ENCODE results near the gene CHMP4B.

DNA sequence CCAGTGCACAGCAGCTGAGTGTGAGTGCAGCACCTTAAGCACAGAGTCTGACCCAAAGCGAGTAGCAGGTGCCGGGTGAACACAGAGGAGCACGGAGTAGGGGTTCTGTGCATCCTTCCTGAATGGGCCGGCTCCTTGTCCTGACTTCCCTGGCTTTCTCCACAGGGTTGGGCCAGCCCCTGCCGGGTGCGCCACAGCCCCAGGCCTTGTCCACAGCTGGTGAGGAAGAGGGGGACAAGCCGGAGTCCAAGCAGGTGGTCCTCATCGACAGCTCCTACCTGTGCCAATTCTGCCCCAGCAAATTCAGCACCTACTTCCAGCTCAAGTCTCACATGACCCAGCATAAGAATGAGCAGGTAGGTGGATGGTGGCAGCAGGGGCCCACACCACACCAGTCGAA is 44.5 kb upstream of the CHMP4B start:
- no peak for TF ChIP-seq CTCF (IDR thresholded peaks at IDR 0.05; ENCODE audit: low read depth, low read length)
- no peak for TF ChIP-seq POLR2A (IDR thresholded peaks at IDR 0.05; ENCODE audit: extremely low read depth, insufficient read length)
